WTC11 (cell line): ENCODE results near the gene NRDC.

ENCODE experiments used
- GABPB1 ChIP-seq: sonication (generic); formaldehyde crosslinking; IDR thresholded peaks from 2 replicates; pipeline ENCODE4 v1.8.1; 2023; ENCODE audit warnings: mild to moderate bottlenecking, missing genetic modification reagents
- TF ChIP-seq, protein P1 (sequence below): fragments of 200-600 bp; IDR thresholded peaks from 2 replicates; pipeline ENCODE4 v1.8.0; 2022; ENCODE audit warnings: antibody characterized with exemption
- TF ChIP-seq, protein P2 (sequence below): sonication (generic); formaldehyde crosslinking; conservative IDR thresholded peaks from 2 replicates; pipeline ENCODE4 v1.8.1; 2023; ENCODE audit warnings: mild to moderate bottlenecking, low read depth, missing genetic modification reagents, moderate library complexity
- TF ChIP-seq, protein P3 (sequence below): fragments of 250-450 bp; sonication (Bioruptor Pico); IDR thresholded peaks from 2 replicates; pipeline ENCODE4 v1.9.0; 2021; ENCODE audit warnings: mild to moderate bottlenecking

DNA sequence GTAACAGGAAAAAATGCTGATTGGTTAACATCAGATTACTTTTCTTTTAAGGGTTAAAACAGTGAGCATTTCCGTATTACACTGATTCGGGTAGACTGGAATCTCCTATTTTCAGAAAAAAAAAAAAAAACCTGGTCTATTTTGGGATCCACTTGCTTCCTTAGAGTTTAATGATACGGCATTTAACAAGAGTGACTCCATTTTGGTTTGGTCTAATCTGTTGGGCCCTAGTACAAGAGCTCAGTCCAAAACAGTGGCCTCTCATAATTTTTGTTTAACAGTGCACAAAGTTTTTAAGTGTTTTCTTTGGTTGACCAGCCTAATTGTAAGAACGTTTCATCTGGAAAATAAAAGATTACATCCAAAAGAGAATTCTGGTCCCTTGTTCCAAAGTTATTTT, 120.2 kb downstream of the NRDC start:
- no peak for TF ChIP-seq GABPB1 (CRISPR knock-in tag)
- TF ChIP-seq, protein P1, sequence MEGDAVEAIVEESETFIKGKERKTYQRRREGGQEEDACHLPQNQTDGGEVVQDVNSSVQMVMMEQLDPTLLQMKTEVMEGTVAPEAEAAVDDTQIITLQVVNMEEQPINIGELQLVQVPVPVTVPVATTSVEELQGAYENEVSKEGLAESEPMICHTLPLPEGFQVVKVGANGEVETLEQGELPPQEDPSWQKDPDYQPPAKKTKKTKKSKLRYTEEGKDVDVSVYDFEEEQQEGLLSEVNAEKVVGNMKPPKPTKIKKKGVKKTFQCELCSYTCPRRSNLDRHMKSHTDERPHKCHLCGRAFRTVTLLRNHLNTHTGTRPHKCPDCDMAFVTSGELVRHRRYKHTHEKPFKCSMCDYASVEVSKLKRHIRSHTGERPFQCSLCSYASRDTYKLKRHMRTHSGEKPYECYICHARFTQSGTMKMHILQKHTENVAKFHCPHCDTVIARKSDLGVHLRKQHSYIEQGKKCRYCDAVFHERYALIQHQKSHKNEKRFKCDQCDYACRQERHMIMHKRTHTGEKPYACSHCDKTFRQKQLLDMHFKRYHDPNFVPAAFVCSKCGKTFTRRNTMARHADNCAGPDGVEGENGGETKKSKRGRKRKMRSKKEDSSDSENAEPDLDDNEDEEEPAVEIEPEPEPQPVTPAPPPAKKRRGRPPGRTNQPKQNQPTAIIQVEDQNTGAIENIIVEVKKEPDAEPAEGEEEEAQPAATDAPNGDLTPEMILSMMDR: no peak
- TF ChIP-seq, protein P2, sequence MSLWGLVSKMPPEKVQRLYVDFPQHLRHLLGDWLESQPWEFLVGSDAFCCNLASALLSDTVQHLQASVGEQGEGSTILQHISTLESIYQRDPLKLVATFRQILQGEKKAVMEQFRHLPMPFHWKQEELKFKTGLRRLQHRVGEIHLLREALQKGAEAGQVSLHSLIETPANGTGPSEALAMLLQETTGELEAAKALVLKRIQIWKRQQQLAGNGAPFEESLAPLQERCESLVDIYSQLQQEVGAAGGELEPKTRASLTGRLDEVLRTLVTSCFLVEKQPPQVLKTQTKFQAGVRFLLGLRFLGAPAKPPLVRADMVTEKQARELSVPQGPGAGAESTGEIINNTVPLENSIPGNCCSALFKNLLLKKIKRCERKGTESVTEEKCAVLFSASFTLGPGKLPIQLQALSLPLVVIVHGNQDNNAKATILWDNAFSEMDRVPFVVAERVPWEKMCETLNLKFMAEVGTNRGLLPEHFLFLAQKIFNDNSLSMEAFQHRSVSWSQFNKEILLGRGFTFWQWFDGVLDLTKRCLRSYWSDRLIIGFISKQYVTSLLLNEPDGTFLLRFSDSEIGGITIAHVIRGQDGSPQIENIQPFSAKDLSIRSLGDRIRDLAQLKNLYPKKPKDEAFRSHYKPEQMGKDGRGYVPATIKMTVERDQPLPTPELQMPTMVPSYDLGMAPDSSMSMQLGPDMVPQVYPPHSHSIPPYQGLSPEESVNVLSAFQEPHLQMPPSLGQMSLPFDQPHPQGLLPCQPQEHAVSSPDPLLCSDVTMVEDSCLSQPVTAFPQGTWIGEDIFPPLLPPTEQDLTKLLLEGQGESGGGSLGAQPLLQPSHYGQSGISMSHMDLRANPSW (CRISPR knock-in tag): no peak
- TF ChIP-seq, protein P3, sequence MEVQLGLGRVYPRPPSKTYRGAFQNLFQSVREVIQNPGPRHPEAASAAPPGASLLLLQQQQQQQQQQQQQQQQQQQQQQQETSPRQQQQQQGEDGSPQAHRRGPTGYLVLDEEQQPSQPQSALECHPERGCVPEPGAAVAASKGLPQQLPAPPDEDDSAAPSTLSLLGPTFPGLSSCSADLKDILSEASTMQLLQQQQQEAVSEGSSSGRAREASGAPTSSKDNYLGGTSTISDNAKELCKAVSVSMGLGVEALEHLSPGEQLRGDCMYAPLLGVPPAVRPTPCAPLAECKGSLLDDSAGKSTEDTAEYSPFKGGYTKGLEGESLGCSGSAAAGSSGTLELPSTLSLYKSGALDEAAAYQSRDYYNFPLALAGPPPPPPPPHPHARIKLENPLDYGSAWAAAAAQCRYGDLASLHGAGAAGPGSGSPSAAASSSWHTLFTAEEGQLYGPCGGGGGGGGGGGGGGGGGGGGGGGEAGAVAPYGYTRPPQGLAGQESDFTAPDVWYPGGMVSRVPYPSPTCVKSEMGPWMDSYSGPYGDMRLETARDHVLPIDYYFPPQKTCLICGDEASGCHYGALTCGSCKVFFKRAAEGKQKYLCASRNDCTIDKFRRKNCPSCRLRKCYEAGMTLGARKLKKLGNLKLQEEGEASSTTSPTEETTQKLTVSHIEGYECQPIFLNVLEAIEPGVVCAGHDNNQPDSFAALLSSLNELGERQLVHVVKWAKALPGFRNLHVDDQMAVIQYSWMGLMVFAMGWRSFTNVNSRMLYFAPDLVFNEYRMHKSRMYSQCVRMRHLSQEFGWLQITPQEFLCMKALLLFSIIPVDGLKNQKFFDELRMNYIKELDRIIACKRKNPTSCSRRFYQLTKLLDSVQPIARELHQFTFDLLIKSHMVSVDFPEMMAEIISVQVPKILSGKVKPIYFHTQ (CRISPR knock-in tag): no peak
